IMR-90 (cell line): ENCODE measurements around the gene MTMR2. TPM values are rescaled to one million over a fixed set of nuclear protein-coding genes. Genes with fewer than 3 reads are reported as not detected.

Source experiments
- ATAC-seq: fragments of 200-7000 bp; cut with Tn5 transposase; 2 replicates; pipeline ENCODE4 v1.9.1; 2020; ENCODE audit warnings: low read depth, mild to moderate bottlenecking, moderate library complexity
- BruUV-seq: library from RNA; stranded (reverse); fragments of 400-500 nt; replicated peaks from 2 replicates; lab custom pipeline; 2021; lab: Mats Ljungman, UMichigan
- CTCF ChIA-PET: fragments of 300-600 bp; formaldehyde crosslinking; extraction: SDS; loops from one replicate; lab custom pipeline; 2021; ENCODE audit warnings: antibody characterized with exemption; lab: Yijun Ruan, JAX
- POLR2A ChIA-PET: fragments of 300-600 bp; sonication (Branson Sonifier 250); formaldehyde crosslinking; loops from one replicate; lab custom pipeline; 2022; ENCODE audit warnings: antibody characterized with exemption; ENCODE audit not compliant: unreplicated experiment; lab: Charles Lee
- DNase-seq: peaks from one replicate; pipeline ENCODE4 v3.0.0; 2013
- H2AFZ ChIP-seq: replicated peaks from 2 replicates; pipeline ENCODE3; 2013; ENCODE audit warnings: low read length, mild to moderate bottlenecking; ENCODE audit not compliant: poor library complexity
- H2AK5ac ChIP-seq: 2 replicates; pipeline ENCODE4 v1.6.1; 2013; ENCODE audit warnings: low read depth, low read length, inconsistent platforms
- H2AK9ac ChIP-seq: replicated peaks from 2 replicates; pipeline ENCODE3; 2013; ENCODE audit warnings: mild to moderate bottlenecking, low read depth, low read length, moderate library complexity; ENCODE audit not compliant: poor library complexity
- H2BK120ac ChIP-seq: 2 replicates; pipeline ENCODE4 v1.6.1; 2013; ENCODE audit warnings: low read depth, low read length, inconsistent platforms
- H2BK15ac ChIP-seq: 3 replicates; pipeline ENCODE4 v1.6.1; 2013; ENCODE audit warnings: low read depth, low read length, inconsistent platforms
- H2BK20ac ChIP-seq: 2 replicates; pipeline ENCODE4 v1.6.1; 2013; ENCODE audit warnings: low read depth, mild to moderate bottlenecking, inconsistent platforms, low read length, moderate library complexity
- H2BK5ac ChIP-seq: 2 replicates; pipeline ENCODE4 v1.6.1; 2013; ENCODE audit warnings: mild to moderate bottlenecking, low read depth, low read length, inconsistent platforms; ENCODE audit not compliant: poor library complexity, severe bottlenecking
- H3K14ac ChIP-seq: replicated peaks from 2 replicates; pipeline ENCODE4 v1.6.1; 2013; ENCODE audit warnings: low read depth, low read length, inconsistent platforms
- H3K18ac ChIP-seq: 2 replicates; pipeline ENCODE4 v1.6.1; 2013; ENCODE audit warnings: low read depth, low read length, control low read depth
- H3K23ac ChIP-seq: 2 replicates; pipeline ENCODE4 v1.6.1; 2013; ENCODE audit warnings: low read depth, low read length, inconsistent platforms
- H3K27ac ChIP-seq: 2 replicates; pipeline ENCODE4 v1.5.1; 2013; ENCODE audit warnings: mild to moderate bottlenecking, control low read depth, low read length; ENCODE audit not compliant: insufficient read depth
- H3K27me3 ChIP-seq: 2 replicates; pipeline ENCODE4 v1.6.1; 2013; ENCODE audit warnings: low read length; ENCODE audit not compliant: control insufficient read depth, insufficient read depth
- H3K36me3 ChIP-seq: 2 replicates; pipeline ENCODE4 v1.6.1; 2013; ENCODE audit warnings: low read length, mixed read lengths; ENCODE audit not compliant: control insufficient read depth, insufficient read depth
- H3K4ac ChIP-seq: 2 replicates; pipeline ENCODE4 v1.6.1; 2013; ENCODE audit warnings: low read depth, low read length, inconsistent platforms
- H3K4me1 ChIP-seq: 2 replicates; pipeline ENCODE4 v1.6.1; 2013; ENCODE audit warnings: low read length, mixed read lengths; ENCODE audit not compliant: control insufficient read depth, insufficient read depth
- H3K4me2 ChIP-seq: 2 replicates; pipeline ENCODE4 v1.6.1; 2013; ENCODE audit warnings: low read depth, mild to moderate bottlenecking, control low read depth, low read length, moderate library complexity
- H3K4me3 ChIP-seq: 2 replicates; pipeline ENCODE4 v1.5.1; 2013; ENCODE audit warnings: low read depth, mild to moderate bottlenecking, control low read depth, low read length, moderate library complexity; ENCODE audit not compliant: insufficient read depth
- H3K56ac ChIP-seq: 2 replicates; pipeline ENCODE4 v1.6.1; 2013; ENCODE audit warnings: low read length, inconsistent platforms; ENCODE audit not compliant: insufficient read depth; ENCODE audit errors: extremely low read depth
- H3K79me1 ChIP-seq, 2 experiments: 2 replicates each; pipeline ENCODE4 v1.6.1; 2013; ENCODE audit warnings: low read length in 2 of 2, inconsistent platforms in 1 of 2, low read depth in 1 of 2
- H3K9ac ChIP-seq: 2 replicates; pipeline ENCODE4 v1.6.1; 2013; ENCODE audit warnings: low read depth, low read length, control low read depth
- H3K9me1 ChIP-seq: 2 replicates; pipeline ENCODE4 v1.6.1; 2013; ENCODE audit warnings: low read length, inconsistent platforms; ENCODE audit not compliant: insufficient read depth
- H3K9me3 ChIP-seq: 2 replicates; pipeline ENCODE4 v1.6.1; 2013; ENCODE audit warnings: low read length; ENCODE audit not compliant: control insufficient read depth, insufficient read depth
- H4K20me1 ChIP-seq: 2 replicates; pipeline ENCODE4 v1.6.1; 2013; ENCODE audit warnings: low read length, inconsistent platforms; ENCODE audit not compliant: insufficient read depth
- H4K5ac ChIP-seq: 2 replicates; pipeline ENCODE4 v1.6.1; 2013; ENCODE audit warnings: mild to moderate bottlenecking, low read depth, low read length, control low read depth
- H4K8ac ChIP-seq, 2 experiments: 2 replicates each; pipeline ENCODE4 v1.6.1; 2013; ENCODE audit warnings: low read depth in 2 of 2, low read length in 2 of 2, control low read depth in 1 of 2, inconsistent platforms in 1 of 2
- H4K91ac ChIP-seq: 2 replicates; pipeline ENCODE4 v1.6.1; 2013; ENCODE audit warnings: low read depth, low read length, inconsistent platforms; ENCODE audit not compliant: insufficient read depth
- BHLHE40 ChIP-seq: fragments of 150-350 bp; IDR thresholded peaks from 2 replicates; pipeline ENCODE4 v1.6.1; 2016; ENCODE audit warnings: mild to moderate bottlenecking, low read depth, low read length
- CHD1 ChIP-seq: IDR thresholded peaks from 2 replicates; pipeline ENCODE4 v1.6.1; 2012; ENCODE audit warnings: low read depth, low read length, improper control_type of control experiment
- MAFK ChIP-seq: IDR thresholded peaks from 2 replicates; pipeline ENCODE4 v1.6.1; 2012; ENCODE audit warnings: low read depth, low read length, improper control_type of control experiment
- RAD21 ChIP-seq: IDR thresholded peaks from 2 replicates; pipeline ENCODE4 v1.6.1; 2012; ENCODE audit warnings: low read length, improper control_type of control experiment
- WGBS, 2 experiments: methylation state at CpG; one replicate each; pipeline versions ENCODE4 v1.1.5 to v1.1.7; 2013; ENCODE audit warnings: missing lambda C conversion rate in 2 of 2; ENCODE audit not compliant: insufficient read length in 1 of 2; ENCODE audit errors: extremely low coverage in 2 of 2; 5-methylcytosine and 5-hydroxymethylcytosine counted together
- dilution Hi-C: fragments of 300-500 bp; cut with HindIII; formaldehyde crosslinking; loops from one replicate; pipeline ENCODE4 v1.14.3; 2018; ENCODE audit warnings: low sequenced_read_pairs; ENCODE audit not compliant: unreplicated experiment
- in situ Hi-C: fragments of 300-500 bp; cut with MboI; formaldehyde crosslinking; loops from 3 replicates; pipeline ENCODE4 v1.14.3; 2019; ENCODE audit warnings: low sequenced_read_pairs, inconsistent platforms, mixed read lengths
- intact Hi-C: fragments of 100-400 bp; cut with micrococcal nuclease; formaldehyde crosslinking; loops from 2 replicates; pipeline ENCODE4 v1.10.0; 2022
- polyA plus RNA-seq, 3 experiments: library from polyadenylated mRNA; depleted of rRNA; stranded (reverse); fragments of >200 nt; gene quantifications; 2 replicates each; pipeline ENCODE4 v1.2.3, GENCODE V29; 2012; ENCODE audit warnings: low replicate concordance in 1 of 3
- total RNA-seq: library from RNA; depleted of rRNA; stranded (reverse); fragments of >200 nt; gene quantifications from 2 replicates; pipeline ENCODE4 v1.2.3, GENCODE V29; 2012
- TF ChIP-seq, protein P1 (sequence below): fragments of 150-350 bp; IDR thresholded peaks from 2 replicates; pipeline ENCODE4 v1.6.1; 2017; ENCODE audit warnings: mild to moderate bottlenecking, antibody characterized with exemption, low read length, low read depth

The MTMR2 gene
- total and polyA plus RNA-seq, 2 of the 4 experiments (the other 2 are of a cell fraction): 16.6 to 30.6 TPM

DNA sequence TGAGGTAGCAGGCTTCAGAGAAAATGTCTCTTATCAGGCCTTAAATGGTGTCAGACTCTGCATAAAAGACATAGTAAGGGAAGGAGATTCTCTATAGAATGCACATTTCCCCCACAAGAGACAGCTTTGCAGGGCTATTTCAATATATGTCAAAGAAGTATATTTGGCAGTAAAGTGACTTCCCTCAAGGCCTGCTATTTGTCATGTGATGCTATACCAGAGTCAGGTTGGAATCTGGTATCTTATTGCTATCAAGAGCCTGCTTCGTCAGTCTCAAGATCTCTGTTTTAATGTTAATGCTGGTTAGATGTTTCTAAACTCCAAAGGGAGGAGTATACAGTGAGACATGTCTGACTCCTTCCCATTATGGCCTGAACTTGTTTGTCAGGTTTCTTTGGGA, 40.4 kb upstream of the MTMR2 start:
- TF ChIP-seq, protein P1, sequence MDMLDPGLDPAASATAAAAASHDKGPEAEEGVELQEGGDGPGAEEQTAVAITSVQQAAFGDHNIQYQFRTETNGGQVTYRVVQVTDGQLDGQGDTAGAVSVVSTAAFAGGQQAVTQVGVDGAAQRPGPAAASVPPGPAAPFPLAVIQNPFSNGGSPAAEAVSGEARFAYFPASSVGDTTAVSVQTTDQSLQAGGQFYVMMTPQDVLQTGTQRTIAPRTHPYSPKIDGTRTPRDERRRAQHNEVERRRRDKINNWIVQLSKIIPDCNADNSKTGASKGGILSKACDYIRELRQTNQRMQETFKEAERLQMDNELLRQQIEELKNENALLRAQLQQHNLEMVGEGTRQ: no peak
- TF ChIP-seq CHD1 (no peak), RAD21 (no peak), MAFK (no peak), BHLHE40 (no peak)
- H2BK15ac ChIP-seq: no peak overlapping the region
- H3K9ac ChIP-seq: no peak overlapping the region
- H2AK9ac ChIP-seq: no peak overlapping the region
- ATAC-seq (no peak), DNase-seq (no peak)
- no peaks in the 10 kb centered on the region for H3K79me1 ChIP-seq
- no peak overlapping the region for H3K4me3 ChIP-seq
- H3K36me3 ChIP-seq: no peaks in the 10 kb centered on the region
- H3K4me2 ChIP-seq: no peak overlapping the region
- H3K27me3 ChIP-seq: no peaks in the 10 kb centered on the region
- H3K9me1 ChIP-seq: no peaks in the 10 kb centered on the region
- intact Hi-C loops (no loop called here), in situ Hi-C loops (no loop called here), dilution Hi-C loops (no loop called here)
- H4K20me1 ChIP-seq: no peaks in the 10 kb centered on the region
- H3K27ac ChIP-seq: no peak overlapping the region
- ChIA-PET CTCF (no interaction called here), POLR2A (no interaction called here)
- H2BK20ac ChIP-seq: no peak overlapping the region
- no peak overlapping the region for H3K4ac ChIP-seq
- BruUV-seq: no TSS peak
- H3K18ac ChIP-seq: no peak overlapping the region
- H3K14ac ChIP-seq: no peak overlapping the region
- no CpG with 5 or more reads among the region's 1 CpG for WGBS, 2 experiments
- no peak overlapping the region for H2BK120ac ChIP-seq
- no peaks in the 10 kb centered on the region for H3K4me1 ChIP-seq
- H2AFZ ChIP-seq: no peak overlapping the region
- no peak overlapping the region for H4K91ac ChIP-seq
- no peak overlapping the region for H3K23ac ChIP-seq
- H3K56ac ChIP-seq: no peak overlapping the region
- no peak overlapping the region for H2BK5ac ChIP-seq
- H3K9me3 ChIP-seq: no peaks in the 10 kb centered on the region
- no peak overlapping the region for H2AK5ac ChIP-seq
- no peak overlapping the region for H4K5ac ChIP-seq
- H4K8ac ChIP-seq: no peak overlapping the region
